WI38 (cell line): ENCODE data around the gene DNM2.
"Not testable (repeated sequence)": the region's sequence is repeated elsewhere in the genome, so short reads cannot be mapped to it uniquely, and the experiment has no call there.

Experiments
- H3K4me3 ChIP-seq: 2 replicates; pipeline ENCODE4 v1.5.1; 2011; ENCODE audit warnings: low read depth, mild to moderate bottlenecking, control low read depth, low read length
- CTCF ChIP-seq: IDR thresholded peaks from 2 replicates; pipeline ENCODE4 v1.5.1; 2012; ENCODE audit warnings: low read depth, mild to moderate bottlenecking, control low read depth, low read length

Gene DNM2

GRCh38 chr19:10740798-10741197 is 22.9 kb downstream of the DNM2 start:
- H3K4me3 ChIP-seq = no peak overlapping the region
- TF ChIP-seq CTCF = no peak

- H3K4me3 ChIP-seq = no peak overlapping the region
- TF ChIP-seq CTCF = no peak
Measured at GRCh38 chr19:10742476-10742875, 24.6 kb downstream of the DNM2 start.

GRCh38 chr19:10744253-10744798 is 26.4 kb downstream of the DNM2 start:
- TF ChIP-seq CTCF = no peak
- H3K4me3 ChIP-seq = no peak overlapping the region

- H3K4me3 ChIP-seq = no peak overlapping the region
- TF ChIP-seq CTCF = no peak
Measured at GRCh38 chr19:10744801-10745293, 27.0 kb downstream of the DNM2 start.

DNA sequence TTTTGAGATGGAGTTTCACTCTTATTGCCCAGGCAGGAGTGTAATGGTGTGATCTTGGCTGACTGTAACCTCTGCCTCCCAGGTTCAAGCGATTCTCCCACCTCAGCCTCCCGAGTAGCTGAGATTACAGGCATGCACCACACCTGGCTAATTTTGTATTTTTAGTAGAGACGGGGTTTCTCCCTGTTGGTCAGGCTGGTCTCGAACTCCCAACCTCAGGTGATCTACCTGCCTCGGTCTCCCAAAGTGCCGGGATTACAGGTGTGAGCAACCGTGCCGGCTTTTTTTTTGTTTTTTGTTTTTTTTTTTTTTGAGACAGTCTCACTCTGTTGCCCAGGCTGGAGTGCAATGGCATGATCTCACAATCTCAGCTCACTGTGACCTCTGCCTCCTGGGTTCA is 28.6 kb downstream of the DNM2 start:
- H3K4me3 ChIP-seq = not testable (repeated sequence)

GRCh38 chr19:10747271-10747670 is 29.4 kb downstream of the DNM2 start:
- H3K4me3 ChIP-seq = no peak overlapping the region
- no peak for TF ChIP-seq CTCF

- no peak overlapping the region for H3K4me3 ChIP-seq
- no peak for TF ChIP-seq CTCF
Measured at GRCh38 chr19:10747674-10748073, 29.8 kb downstream of the DNM2 start.
